K562 (cell line): Measurements from ENCODE around the gene ARHGAP26.

Source experiments
- CBX1 ChIP-seq: sonication (generic); IDR thresholded peaks from 2 replicates; pipeline ENCODE4 v1.6.1; 2016; ENCODE audit warnings: antibody characterized with exemption, low read depth, mild to moderate bottlenecking
- TF ChIP-seq, protein P1 (sequence below), 2 experiments: fragments of 450-650 bp in 1 of 2; sonication (generic) in 1 of 2; formaldehyde crosslinking in 1 of 2; IDR thresholded peaks; 2 replicates each; pipeline versions ENCODE4 v1.7.1 to v1.9.0; 2016 to 2022; ENCODE audit warnings: inconsistent platforms in 1 of 2, mild to moderate bottlenecking in 1 of 2, missing genetic modification reagents in 1 of 2
- TF ChIP-seq, protein P2 (sequence below): fragments of 450-650 bp; formaldehyde crosslinking; IDR thresholded peaks from 2 replicates; pipeline ENCODE4 v1.4.0; 2020; ENCODE audit warnings: mild to moderate bottlenecking, moderate library complexity
- TF ChIP-seq, protein P3 (sequence below): fragments of 450-650 bp; IDR thresholded peaks from 2 replicates; pipeline ENCODE4 v1.7.1; 2018; ENCODE audit warnings: mild to moderate bottlenecking, low read depth; ENCODE audit not compliant: partially characterized antibody

DNA sequence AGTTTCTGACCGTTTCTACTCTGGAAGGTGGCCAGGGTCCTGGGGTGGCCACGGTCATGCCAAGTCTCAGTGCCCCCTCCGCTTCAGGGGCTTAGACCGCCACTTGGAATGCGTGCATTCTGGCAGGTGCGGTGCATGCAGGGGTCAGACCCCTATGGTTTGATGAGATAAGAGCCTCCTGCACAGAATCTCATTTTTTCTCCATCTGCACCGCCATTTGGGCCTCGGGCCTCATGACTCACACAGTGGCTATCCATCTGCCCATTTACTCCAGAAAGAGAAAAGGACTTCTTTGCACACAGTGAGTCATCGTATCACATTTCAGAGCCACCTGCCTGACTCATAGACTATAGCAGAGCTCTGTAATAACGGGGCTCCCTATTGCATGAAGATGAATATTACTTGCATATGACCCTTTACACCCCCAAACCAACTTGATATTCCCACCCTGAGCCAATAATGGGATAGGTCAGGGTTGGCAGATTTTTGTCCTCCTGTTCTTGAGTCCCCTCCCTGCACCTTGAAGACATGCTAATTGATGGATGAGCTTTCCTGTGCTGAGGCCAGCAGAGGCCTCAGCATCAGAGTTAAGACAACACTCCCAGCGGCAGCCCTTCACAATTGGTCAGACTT is 475.9 kb downstream of the ARHGAP26 start:
- no peak for TF ChIP-seq CBX1
- TF ChIP-seq, protein P1, sequence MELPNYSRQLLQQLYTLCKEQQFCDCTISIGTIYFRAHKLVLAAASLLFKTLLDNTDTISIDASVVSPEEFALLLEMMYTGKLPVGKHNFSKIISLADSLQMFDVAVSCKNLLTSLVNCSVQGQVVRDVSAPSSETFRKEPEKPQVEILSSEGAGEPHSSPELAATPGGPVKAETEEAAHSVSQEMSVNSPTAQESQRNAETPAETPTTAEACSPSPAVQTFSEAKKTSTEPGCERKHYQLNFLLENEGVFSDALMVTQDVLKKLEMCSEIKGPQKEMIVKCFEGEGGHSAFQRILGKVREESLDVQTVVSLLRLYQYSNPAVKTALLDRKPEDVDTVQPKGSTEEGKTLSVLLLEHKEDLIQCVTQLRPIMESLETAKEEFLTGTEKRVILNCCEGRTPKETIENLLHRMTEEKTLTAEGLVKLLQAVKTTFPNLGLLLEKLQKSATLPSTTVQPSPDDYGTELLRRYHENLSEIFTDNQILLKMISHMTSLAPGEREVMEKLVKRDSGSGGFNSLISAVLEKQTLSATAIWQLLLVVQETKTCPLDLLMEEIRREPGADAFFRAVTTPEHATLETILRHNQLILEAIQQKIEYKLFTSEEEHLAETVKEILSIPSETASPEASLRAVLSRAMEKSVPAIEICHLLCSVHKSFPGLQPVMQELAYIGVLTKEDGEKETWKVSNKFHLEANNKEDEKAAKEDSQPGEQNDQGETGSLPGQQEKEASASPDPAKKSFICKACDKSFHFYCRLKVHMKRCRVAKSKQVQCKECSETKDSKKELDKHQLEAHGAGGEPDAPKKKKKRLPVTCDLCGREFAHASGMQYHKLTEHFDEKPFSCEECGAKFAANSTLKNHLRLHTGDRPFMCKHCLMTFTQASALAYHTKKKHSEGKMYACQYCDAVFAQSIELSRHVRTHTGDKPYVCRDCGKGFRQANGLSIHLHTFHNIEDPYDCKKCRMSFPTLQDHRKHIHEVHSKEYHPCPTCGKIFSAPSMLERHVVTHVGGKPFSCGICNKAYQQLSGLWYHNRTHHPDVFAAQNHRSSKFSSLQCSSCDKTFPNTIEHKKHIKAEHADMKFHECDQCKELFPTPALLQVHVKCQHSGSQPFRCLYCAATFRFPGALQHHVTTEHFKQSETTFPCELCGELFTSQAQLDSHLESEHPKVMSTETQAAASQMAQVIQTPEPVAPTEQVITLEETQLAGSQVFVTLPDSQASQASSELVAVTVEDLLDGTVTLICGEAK (IDR thresholded peaks at IDR 0.05) = no peak
- TF ChIP-seq, protein P1 (CRISPR knock-in tag; IDR thresholded peaks at IDR 0.05) = no peak
- TF ChIP-seq, protein P2, sequence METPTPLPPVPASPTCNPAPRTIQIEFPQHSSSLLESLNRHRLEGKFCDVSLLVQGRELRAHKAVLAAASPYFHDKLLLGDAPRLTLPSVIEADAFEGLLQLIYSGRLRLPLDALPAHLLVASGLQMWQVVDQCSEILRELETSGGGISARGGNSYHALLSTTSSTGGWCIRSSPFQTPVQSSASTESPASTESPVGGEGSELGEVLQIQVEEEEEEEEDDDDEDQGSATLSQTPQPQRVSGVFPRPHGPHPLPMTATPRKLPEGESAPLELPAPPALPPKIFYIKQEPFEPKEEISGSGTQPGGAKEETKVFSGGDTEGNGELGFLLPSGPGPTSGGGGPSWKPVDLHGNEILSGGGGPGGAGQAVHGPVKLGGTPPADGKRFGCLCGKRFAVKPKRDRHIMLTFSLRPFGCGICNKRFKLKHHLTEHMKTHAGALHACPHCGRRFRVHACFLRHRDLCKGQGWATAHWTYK (CRISPR knock-in tag) = no peak
- TF ChIP-seq, protein P3, sequence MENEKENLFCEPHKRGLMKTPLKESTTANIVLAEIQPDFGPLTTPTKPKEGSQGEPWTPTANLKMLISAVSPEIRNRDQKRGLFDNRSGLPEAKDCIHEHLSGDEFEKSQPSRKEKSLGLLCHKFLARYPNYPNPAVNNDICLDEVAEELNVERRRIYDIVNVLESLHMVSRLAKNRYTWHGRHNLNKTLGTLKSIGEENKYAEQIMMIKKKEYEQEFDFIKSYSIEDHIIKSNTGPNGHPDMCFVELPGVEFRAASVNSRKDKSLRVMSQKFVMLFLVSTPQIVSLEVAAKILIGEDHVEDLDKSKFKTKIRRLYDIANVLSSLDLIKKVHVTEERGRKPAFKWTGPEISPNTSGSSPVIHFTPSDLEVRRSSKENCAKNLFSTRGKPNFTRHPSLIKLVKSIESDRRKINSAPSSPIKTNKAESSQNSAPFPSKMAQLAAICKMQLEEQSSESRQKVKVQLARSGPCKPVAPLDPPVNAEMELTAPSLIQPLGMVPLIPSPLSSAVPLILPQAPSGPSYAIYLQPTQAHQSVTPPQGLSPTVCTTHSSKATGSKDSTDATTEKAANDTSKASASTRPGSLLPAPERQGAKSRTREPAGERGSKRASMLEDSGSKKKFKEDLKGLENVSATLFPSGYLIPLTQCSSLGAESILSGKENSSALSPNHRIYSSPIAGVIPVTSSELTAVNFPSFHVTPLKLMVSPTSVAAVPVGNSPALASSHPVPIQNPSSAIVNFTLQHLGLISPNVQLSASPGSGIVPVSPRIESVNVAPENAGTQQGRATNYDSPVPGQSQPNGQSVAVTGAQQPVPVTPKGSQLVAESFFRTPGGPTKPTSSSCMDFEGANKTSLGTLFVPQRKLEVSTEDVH = no peak
